Heart left ventricle (tissue), 16 donors: ENCODE data around the gene MPC2. TPM values are rescaled to one million over a fixed set of nuclear protein-coding genes. Genes with fewer than 3 reads are reported as not detected.
A peak's percentile ranks its signal among the peaks of the same experiment; 100 is the strongest.
"Not testable (repeated sequence)": the region's sequence is repeated elsewhere in the genome, so short reads cannot be mapped to it uniquely, and the experiment has no call there.

Experiments used
- ATAC-seq, 4 donors: fragments of 200-7000 bp; cut with Tn5 transposase; one replicate each; pipeline ENCODE4 v1.9.1; 2020 to 2022; ENCODE audit warnings: moderate library complexity in 4 of 4, mild to moderate bottlenecking in 3 of 4, moderate number of reproducible peaks in 1 of 4
- DNase-seq, 5 donors: peaks; one replicate each; pipeline ENCODE4 v3.0.0-alpha.2; 2020
- H3K27ac ChIP-seq, 12 donors: fragments of 200-600 bp; sonication (generic) in 4 of 12; one replicate each; pipeline versions ENCODE4 v1.5.0 to v1.8.0; 2016 to 2022; ENCODE audit warnings: mild to moderate bottlenecking in 2 of 12
- H3K27me3 ChIP-seq, 9 donors: fragments of 200-600 bp; sonication (generic) in 2 of 9; one replicate each; pipeline versions ENCODE4 v1.5.1 to v1.8.0; 2016 to 2022; ENCODE audit warnings: mild to moderate bottlenecking in 3 of 9
- H3K36me3 ChIP-seq, 9 donors: fragments of 200-600 bp; sonication (generic) in 2 of 9; one replicate each; pipeline versions ENCODE4 v1.5.0 to v1.8.0; 2018 to 2022; ENCODE audit warnings: mild to moderate bottlenecking in 2 of 9
- H3K4me1 ChIP-seq, 12 donors: fragments of 200-600 bp; sonication (generic) in 4 of 12; one replicate each; pipeline versions ENCODE4 v1.5.0 to v1.8.0; 2016 to 2022; ENCODE audit warnings: mild to moderate bottlenecking in 3 of 12
- H3K4me3 ChIP-seq, 12 donors: fragments of 200-600 bp; sonication (generic) in 4 of 12; one replicate each; pipeline versions ENCODE4 v1.5.0 to v1.8.0; 2017 to 2022; ENCODE audit warnings: mild to moderate bottlenecking in 9 of 12, moderate library complexity in 4 of 12
- H3K9me3 ChIP-seq, 12 donors: fragments of 200-600 bp; sonication (generic) in 4 of 12; one replicate each; pipeline versions ENCODE4 v1.5.0 to v1.8.0; 2016 to 2022; ENCODE audit warnings: mild to moderate bottlenecking in 1 of 12
- POLR2A ChIP-seq, 2 donors: fragments of 450-650 bp; IDR thresholded peaks; one replicate each; pipeline ENCODE4 v1.6.1; 2017; ENCODE audit warnings: antibody characterized with exemption in 2 of 2, mild to moderate bottlenecking in 2 of 2, moderate library complexity in 2 of 2
- WGBS, 4 donors: extraction: QIAGEN DNeasy Blood & Tissue Kit in 2 of 4; methylation state at CpG; one replicate each; pipeline versions ENCODE4 v1.1.5 to v1.1.7; 2013 to 2018; 5-methylcytosine and 5-hydroxymethylcytosine counted together
- intact Hi-C, 10 donors: fragments of 100-400 bp; cut with DNase I; formaldehyde crosslinking; loops; one replicate each; pipeline versions ENCODE4 v1.11.1 to v1.14.2; 2022
- polyA plus RNA-seq, 2 donors: library from polyadenylated mRNA; stranded (reverse); fragments of 200-250 nt; gene quantifications; one replicate each; pipeline ENCODE4 v1.2.3, GENCODE V29; 2013
- total RNA-seq, 9 donors: library from RNA; depleted of rRNA in 2 of 9; stranded (reverse); fragments of >200 nt in 2 of 9; fragmentation: NEBNext Ultra II Directional in 3 of 9; extraction: Animal tissue kit (Norgen Biotek cat#: 25700) in 3 of 9; gene quantifications; one replicate each; pipeline versions ENCODE4 v1.1.0 to v1.2.4, GENCODE V29; 2016 to 2023
- TF ChIP-seq, protein P1 (sequence below), 12 donors: fragments of 200-600 bp; sonication (generic) in 4 of 12; IDR thresholded peaks; one replicate each; pipeline versions ENCODE4 v1.5.0 to v1.8.0; 2018 to 2022; ENCODE audit warnings: antibody characterized with exemption in 12 of 12, mild to moderate bottlenecking in 5 of 12
- donor health status: ischemic (EF 13 %, LVEDD 7.1; RV severe dilation, severe dysfunction).
- donor health status: healthy with polysubstance abuse.
- donor health status: DM: no; HTN: yes; CAD: no.
- donor health status: DM: no; HTN: no; CAD: no.
- donor health status: ischemic (EF 25% LVEDD 6.9; RV normal size, moderate dysfunction).
- donor health status: ischemic (EF 25% LVEDD 5.7; RV mildly dilated, moderate dysfunction).
- donor health status: healthy.
- donor health status: DM: yes; HTN: yes; CAD: no.
- donor health status: ischemic (EF 35%, LVEDD 5.7; RV mildly dilated, moderate dysfunction).
- donor health status: nonischemic (EF 11% LVEDD 7.7; RV severe dilation, severe dysfunction).
- donor health status: DM: yes; HTN: yes; CAD: no.
- donor health status: PGD.
- donor health status: ischemic (EF 29% LVEDD 5.4; RV normal size, mild dysfunction).
- donor health status: nonischemic (EF 23%, LVEDD 6.1; RV moderate dilation, normal function).

Gene MPC2
- total and polyA plus RNA-seq, 11 donors: 69.5 to 260 (median 214) TPM

DNA sequence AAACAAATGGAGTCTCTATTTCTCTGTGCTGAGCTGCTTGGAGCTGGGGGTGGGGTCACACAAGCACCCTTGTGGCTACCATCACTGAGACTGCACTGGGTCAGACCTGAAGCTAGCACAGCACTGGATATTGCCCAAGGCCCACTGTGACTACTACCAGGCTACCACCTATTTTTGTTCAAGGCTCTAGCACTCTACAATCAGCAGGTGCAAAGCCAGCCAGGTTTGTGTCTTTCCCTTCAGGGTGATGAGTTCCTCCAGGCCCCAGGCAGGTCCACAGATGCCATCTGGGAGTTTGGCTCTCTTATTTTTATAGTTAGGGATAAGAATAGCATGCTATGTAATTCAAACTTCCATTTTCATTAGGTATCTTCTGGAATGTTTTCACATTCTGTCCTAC is 46.5 kb downstream of the MPC2 start:
- no peak overlapping the region for H3K27ac ChIP-seq
- DNase-seq: no peak
- ATAC-seq: peak; percentile 27 to 55 (median 33)
- H3K4me3 ChIP-seq: no peak overlapping the region
- no peaks in the 10 kb centered on the region for H3K36me3 ChIP-seq
- no peaks in the 10 kb centered on the region for H3K27me3 ChIP-seq
- H3K4me1 ChIP-seq: no peaks in the 10 kb centered on the region
- no peak for TF ChIP-seq POLR2A (IDR thresholded peaks at IDR 0.05)
- TF ChIP-seq, protein P1, sequence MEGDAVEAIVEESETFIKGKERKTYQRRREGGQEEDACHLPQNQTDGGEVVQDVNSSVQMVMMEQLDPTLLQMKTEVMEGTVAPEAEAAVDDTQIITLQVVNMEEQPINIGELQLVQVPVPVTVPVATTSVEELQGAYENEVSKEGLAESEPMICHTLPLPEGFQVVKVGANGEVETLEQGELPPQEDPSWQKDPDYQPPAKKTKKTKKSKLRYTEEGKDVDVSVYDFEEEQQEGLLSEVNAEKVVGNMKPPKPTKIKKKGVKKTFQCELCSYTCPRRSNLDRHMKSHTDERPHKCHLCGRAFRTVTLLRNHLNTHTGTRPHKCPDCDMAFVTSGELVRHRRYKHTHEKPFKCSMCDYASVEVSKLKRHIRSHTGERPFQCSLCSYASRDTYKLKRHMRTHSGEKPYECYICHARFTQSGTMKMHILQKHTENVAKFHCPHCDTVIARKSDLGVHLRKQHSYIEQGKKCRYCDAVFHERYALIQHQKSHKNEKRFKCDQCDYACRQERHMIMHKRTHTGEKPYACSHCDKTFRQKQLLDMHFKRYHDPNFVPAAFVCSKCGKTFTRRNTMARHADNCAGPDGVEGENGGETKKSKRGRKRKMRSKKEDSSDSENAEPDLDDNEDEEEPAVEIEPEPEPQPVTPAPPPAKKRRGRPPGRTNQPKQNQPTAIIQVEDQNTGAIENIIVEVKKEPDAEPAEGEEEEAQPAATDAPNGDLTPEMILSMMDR (IDR thresholded peaks at IDR 0.05): no peak
- peaks cover 0 to 5% (median 0%) of the 10 kb centered on the region in 12 donors for H3K9me3 ChIP-seq
- intact Hi-C loops: no loop called here

DNA sequence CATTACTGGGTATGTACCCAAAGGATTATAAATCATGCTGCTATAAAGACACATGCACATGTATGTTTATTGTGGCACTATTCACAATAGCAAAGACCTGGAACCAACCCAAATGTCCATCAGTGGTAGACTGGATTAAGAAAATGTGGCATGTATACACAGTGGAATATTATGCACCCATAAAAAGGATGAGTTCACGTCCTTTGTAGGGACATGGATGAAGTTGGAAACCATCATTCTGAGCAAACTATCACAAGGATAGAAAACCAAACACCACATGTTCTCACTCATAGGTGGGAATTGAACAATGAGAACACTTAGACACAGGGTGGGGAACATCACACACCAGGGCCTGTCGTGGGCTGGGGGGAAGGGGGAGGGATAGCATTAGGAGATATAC is 49.7 kb downstream of the MPC2 start:
- H3K36me3 ChIP-seq, ATAC-seq, H3K4me3 ChIP-seq, H3K27me3 ChIP-seq, H3K27ac ChIP-seq, H3K9me3 ChIP-seq, DNase-seq, H3K4me1 ChIP-seq, intact Hi-C loops: not testable (repeated sequence)
- 80 to 91% (median 89%) methylated on average over 2 of the region's 2 CpGs for WGBS, 4 donors

DNA sequence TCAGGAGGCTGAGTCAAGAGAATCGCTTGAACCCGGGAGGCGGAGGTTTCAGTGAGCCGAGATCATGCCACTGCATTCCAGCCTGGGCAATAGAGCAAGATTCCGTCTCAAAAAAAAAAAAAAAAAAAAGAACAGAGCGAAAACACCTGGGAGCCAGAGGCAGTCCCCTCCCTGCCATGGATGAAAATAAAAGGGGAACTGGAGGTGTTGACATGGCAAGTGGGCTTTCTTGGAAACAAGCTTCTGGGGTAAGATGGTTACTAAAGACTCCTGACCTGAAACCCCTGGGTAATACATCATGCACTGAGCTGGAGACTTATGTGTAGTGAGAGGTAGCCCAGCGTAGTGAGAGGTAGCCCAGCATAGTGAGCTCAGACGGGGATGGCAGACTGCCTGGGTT is 54.5 kb downstream of the MPC2 start:
- no peak overlapping the region for H3K4me3 ChIP-seq
- no peak for DNase-seq
- TF ChIP-seq, protein P1 (IDR thresholded peaks at IDR 0.05): no peak
- no peak for TF ChIP-seq POLR2A (IDR thresholded peaks at IDR 0.05)
- no peaks in the 10 kb centered on the region for H3K27me3 ChIP-seq
- H3K27ac ChIP-seq: no peak overlapping the region
- peaks cover 0 to 11% (median 0%) of the 10 kb centered on the region in 12 donors for H3K4me1 ChIP-seq
- peaks cover 0 to 5% (median 0%) of the 10 kb centered on the region in 12 donors for H3K9me3 ChIP-seq
- 91 to 95% (median 95%) methylated on average over 8 of the region's 8 CpGs for WGBS, 4 donors
- no peaks in the 10 kb centered on the region for H3K36me3 ChIP-seq
- no peak for ATAC-seq
- intact Hi-C loops: no loop called here

DNA sequence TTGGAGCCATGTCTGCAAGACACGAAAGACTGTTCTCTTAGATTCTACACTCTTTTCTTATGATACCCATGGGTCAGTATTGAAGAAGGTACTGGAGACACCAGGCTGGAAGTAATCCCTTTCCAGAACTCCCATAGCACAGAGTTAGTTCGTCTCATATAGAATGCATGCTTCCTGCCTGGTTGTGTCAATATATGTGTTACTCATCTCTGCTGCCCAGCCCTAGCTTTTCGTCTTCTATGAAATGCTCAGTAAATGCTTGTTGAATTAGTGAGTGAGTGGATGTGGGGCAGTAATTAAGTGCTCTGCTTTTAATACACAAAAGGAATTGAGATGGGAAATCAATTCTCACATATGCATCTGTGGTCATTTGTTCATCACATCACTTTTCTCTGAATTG is 55.1 kb downstream of the MPC2 start:
- TF ChIP-seq POLR2A (IDR thresholded peaks at IDR 0.05): no peak
- TF ChIP-seq, protein P1 (IDR thresholded peaks at IDR 0.05): no peak
- intact Hi-C loops: no loop called here
- Histone ChIP-seq H3K4me1 (peaks cover 0 to 11% (median 0%) of the 10 kb centered on the region in 12 donors), H3K27ac (no peak overlapping the region), H3K9me3 (peaks cover 0 to 5% (median 0%) of the 10 kb centered on the region in 12 donors), H3K27me3 (no peaks in the 10 kb centered on the region), H3K36me3 (no peaks in the 10 kb centered on the region), H3K4me3 (no peak overlapping the region)
- DNase-seq: no peak
- 89 to 96% (median 91%) methylated on average over 3 of the region's 3 CpGs for WGBS, 4 donors
- ATAC-seq: no peak

DNA sequence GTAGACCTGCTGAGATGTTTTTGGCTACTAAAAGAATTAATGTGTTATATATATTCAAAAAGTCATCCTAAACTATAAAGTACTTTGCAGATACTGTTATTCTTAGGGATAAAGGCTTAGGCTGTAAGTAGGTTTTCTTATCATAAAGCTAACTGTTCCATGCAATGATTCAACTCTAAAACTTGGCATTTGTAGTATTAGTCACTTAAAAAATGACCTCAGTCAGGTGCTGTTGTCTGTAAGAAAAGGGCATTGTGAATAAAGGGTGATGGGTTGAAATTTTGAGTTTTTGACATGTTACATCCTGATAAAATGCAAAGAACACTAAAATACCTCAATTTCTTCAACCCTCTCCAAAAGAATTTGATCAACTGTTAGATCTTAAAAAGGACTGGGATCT is 55.8 kb downstream of the MPC2 start:
- peaks cover 0 to 3% (median 0%) of the 10 kb centered on the region in 12 donors for H3K9me3 ChIP-seq
- TF ChIP-seq, protein P1 (IDR thresholded peaks at IDR 0.05): no peak
- no peak for TF ChIP-seq POLR2A (IDR thresholded peaks at IDR 0.05)
- no peaks in the 10 kb centered on the region for H3K36me3 ChIP-seq
- no peaks in the 10 kb centered on the region for H3K27me3 ChIP-seq
- no peak for DNase-seq
- H3K27ac ChIP-seq: no peak overlapping the region
- no peak overlapping the region for H3K4me3 ChIP-seq
- no peak for ATAC-seq
- intact Hi-C loops: no loop called here
- peaks cover 0 to 11% (median 0%) of the 10 kb centered on the region in 12 donors for H3K4me1 ChIP-seq
